Ascending aorta (tissue), 2 donors: ENCODE results near the gene PPWD1. TPM values are rescaled to one million over a fixed set of nuclear protein-coding genes. Genes with fewer than 3 reads are reported as not detected.

Source experiments
- DNase-seq, 2 donors: peaks; one replicate each; pipeline ENCODE4 v3.0.0-alpha.2; 2019; ENCODE audit warnings: low spot score in 2 of 2
- H3K27ac ChIP-seq, 2 donors: fragments of 200-600 bp; sonication (generic); one replicate each; pipeline ENCODE4 v1.5.1; 2016 to 2017; ENCODE audit warnings: mild to moderate bottlenecking in 1 of 2
- H3K27me3 ChIP-seq: fragments of 200-600 bp; sonication (generic); one replicate; pipeline ENCODE4 v1.5.1; 2017
- H3K36me3 ChIP-seq, 2 donors: fragments of 200-600 bp; sonication (generic); one replicate each; pipeline ENCODE4 v1.5.1; 2016
- H3K4me1 ChIP-seq, 2 donors: fragments of 200-600 bp; sonication (generic); one replicate each; pipeline ENCODE4 v1.5.1; 2016 to 2017; ENCODE audit warnings: mild to moderate bottlenecking in 1 of 2
- H3K4me3 ChIP-seq, 2 donors: fragments of 200-600 bp; sonication (generic); one replicate each; pipeline ENCODE4 v1.5.1; 2016 to 2017; ENCODE audit warnings: mild to moderate bottlenecking in 1 of 2
- H3K9me3 ChIP-seq, 2 donors: fragments of 200-600 bp; sonication (generic); one replicate each; pipeline ENCODE4 v1.5.1; 2016
- intact Hi-C: fragments of 100-400 bp; cut with DNase I; formaldehyde crosslinking; loops from one replicate; pipeline ENCODE4 v1.15.1; 2023
- total RNA-seq: library from RNA; depleted of rRNA; stranded (reverse); fragments of >200 nt; gene quantifications from one replicate; pipeline ENCODE4 v1.1.0, GENCODE V29; 2016
- TF ChIP-seq, protein P1 (sequence below), 3 experiments: fragments of 200-600 bp in 2 of 3; fragments of 450-650 bp in 1 of 3; sonication (generic) in 2 of 3; IDR thresholded peaks; one replicate each; pipeline ENCODE4 v1.5.1; 2016 to 2019; ENCODE audit warnings: antibody characterized with exemption in 3 of 3, mild to moderate bottlenecking in 1 of 3, moderate library complexity in 1 of 3

The PPWD1 gene
- total RNA-seq, 1 donor from 2014 or later = 28.6 TPM

DNA sequence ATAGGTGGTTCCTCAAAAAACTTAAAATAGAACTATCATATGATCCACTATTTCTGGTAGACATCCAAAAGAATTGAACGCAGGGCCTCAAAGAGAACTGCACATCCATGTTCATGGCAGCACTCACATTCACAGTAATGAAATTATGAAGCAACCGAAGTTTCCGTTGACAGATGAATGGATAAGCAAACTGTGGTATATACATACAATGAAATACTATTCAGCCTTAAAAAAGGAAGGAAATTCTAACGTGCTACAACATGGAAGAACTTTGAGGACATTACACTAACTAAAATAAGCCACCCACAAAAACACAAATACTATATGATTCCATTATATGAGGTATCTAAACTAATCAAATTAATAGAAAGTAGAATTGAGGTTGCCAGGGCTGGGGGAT is 18.6 kb upstream of the PPWD1 start:
- Histone ChIP-seq H3K4me3 (no peak overlapping the region), H3K36me3 (no peaks in the 10 kb centered on the region), H3K9me3 (no peaks in the 10 kb centered on the region), H3K4me1 (no peaks in the 10 kb centered on the region), H3K27ac (no peak overlapping the region), H3K27me3 (no peaks in the 10 kb centered on the region)
- DNase-seq = no peak
- TF ChIP-seq, protein P1, sequence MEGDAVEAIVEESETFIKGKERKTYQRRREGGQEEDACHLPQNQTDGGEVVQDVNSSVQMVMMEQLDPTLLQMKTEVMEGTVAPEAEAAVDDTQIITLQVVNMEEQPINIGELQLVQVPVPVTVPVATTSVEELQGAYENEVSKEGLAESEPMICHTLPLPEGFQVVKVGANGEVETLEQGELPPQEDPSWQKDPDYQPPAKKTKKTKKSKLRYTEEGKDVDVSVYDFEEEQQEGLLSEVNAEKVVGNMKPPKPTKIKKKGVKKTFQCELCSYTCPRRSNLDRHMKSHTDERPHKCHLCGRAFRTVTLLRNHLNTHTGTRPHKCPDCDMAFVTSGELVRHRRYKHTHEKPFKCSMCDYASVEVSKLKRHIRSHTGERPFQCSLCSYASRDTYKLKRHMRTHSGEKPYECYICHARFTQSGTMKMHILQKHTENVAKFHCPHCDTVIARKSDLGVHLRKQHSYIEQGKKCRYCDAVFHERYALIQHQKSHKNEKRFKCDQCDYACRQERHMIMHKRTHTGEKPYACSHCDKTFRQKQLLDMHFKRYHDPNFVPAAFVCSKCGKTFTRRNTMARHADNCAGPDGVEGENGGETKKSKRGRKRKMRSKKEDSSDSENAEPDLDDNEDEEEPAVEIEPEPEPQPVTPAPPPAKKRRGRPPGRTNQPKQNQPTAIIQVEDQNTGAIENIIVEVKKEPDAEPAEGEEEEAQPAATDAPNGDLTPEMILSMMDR (IDR thresholded peaks at IDR 0.05) = no peak
- intact Hi-C loops = no loop called here

- no peaks in the 10 kb centered on the region for H3K4me1 ChIP-seq
- TF ChIP-seq, protein P1 (IDR thresholded peaks at IDR 0.05) = no peak
- intact Hi-C loops = no loop called here
Measured at GRCh38 chr5:65546141-65546540, 17.0 kb upstream of the PPWD1 start.

GRCh38 chr5:65548281-65548680 is 14.8 kb upstream of the PPWD1 start:
- no peak for DNase-seq
- H3K27ac ChIP-seq = no peak overlapping the region
- no peaks in the 10 kb centered on the region for H3K4me1 ChIP-seq
- no peaks in the 10 kb centered on the region for H3K9me3 ChIP-seq
- intact Hi-C loops = no loop called here
- TF ChIP-seq, protein P1 (IDR thresholded peaks at IDR 0.05) = no peak
- no peak overlapping the region for H3K4me3 ChIP-seq
- no peaks in the 10 kb centered on the region for H3K27me3 ChIP-seq
- H3K36me3 ChIP-seq = no peaks in the 10 kb centered on the region

More at GRCh38 chr5:65546141-65546540, 17.0 kb upstream of the PPWD1 start:
- Histone ChIP-seq H3K27ac (no peak overlapping the region), H3K4me3 (no peak overlapping the region), H3K27me3 (no peaks in the 10 kb centered on the region), H3K36me3 (no peaks in the 10 kb centered on the region), H3K9me3 (no peaks in the 10 kb centered on the region)
- no peak for DNase-seq

GRCh38 chr5:65553941-65554340 is 9.2 kb upstream of the PPWD1 start:
- H3K4me3 ChIP-seq = no peak overlapping the region
- H3K4me1 ChIP-seq = no peaks in the 10 kb centered on the region
- H3K27ac ChIP-seq = no peak overlapping the region
- H3K9me3 ChIP-seq = no peaks in the 10 kb centered on the region
- no peak for DNase-seq
- intact Hi-C loops = no loop called here
- H3K36me3 ChIP-seq = no peaks in the 10 kb centered on the region
- TF ChIP-seq, protein P1 (IDR thresholded peaks at IDR 0.05) = no peak
- no peaks in the 10 kb centered on the region for H3K27me3 ChIP-seq

DNA sequence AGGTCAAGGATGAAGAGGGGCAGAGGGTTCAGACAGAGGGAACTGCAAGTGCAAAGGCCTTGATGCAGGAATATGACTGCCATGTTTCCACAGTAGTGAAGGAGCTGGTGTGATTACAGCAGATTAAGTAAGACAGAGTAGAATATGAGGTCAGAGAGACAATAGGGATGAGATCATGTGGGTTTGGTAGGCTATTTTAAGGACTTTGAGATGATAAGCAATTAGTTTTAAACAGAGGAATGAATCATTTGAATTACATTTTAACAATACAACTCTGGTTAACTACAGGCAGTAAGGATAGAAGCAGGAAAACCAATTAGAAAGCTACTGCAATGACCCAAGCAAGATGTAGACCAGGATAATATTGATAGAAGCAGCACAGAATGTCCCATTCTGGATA is 7.8 kb upstream of the PPWD1 start:
- H3K36me3 ChIP-seq = no peaks in the 10 kb centered on the region
- no peak overlapping the region for H3K4me3 ChIP-seq
- intact Hi-C loops = no loop called here
- no peak overlapping the region for H3K27ac ChIP-seq
- TF ChIP-seq, protein P1 (IDR thresholded peaks at IDR 0.05) = no peak
- H3K27me3 ChIP-seq = no peaks in the 10 kb centered on the region
- no peak for DNase-seq
- H3K9me3 ChIP-seq = no peaks in the 10 kb centered on the region
- H3K4me1 ChIP-seq = no peaks in the 10 kb centered on the region

- no peaks in the 10 kb centered on the region for H3K27me3 ChIP-seq
- no peaks in the 10 kb centered on the region for H3K9me3 ChIP-seq
- H3K4me3 ChIP-seq = no peak overlapping the region
- no peak for DNase-seq
- H3K4me1 ChIP-seq = no peaks in the 10 kb centered on the region
- no peak overlapping the region for H3K27ac ChIP-seq
- no peaks in the 10 kb centered on the region for H3K36me3 ChIP-seq
- intact Hi-C loops = no loop called here
- TF ChIP-seq, protein P1 (IDR thresholded peaks at IDR 0.05) = no peak
Measured at GRCh38 chr5:65556181-65556580, 6.9 kb upstream of the PPWD1 start.
